ENCODE measurements around the gene CD1C. TPM values are rescaled to one million over a fixed set of nuclear protein-coding genes. Genes with fewer than 3 reads are reported as not detected.

Gene CD1C
- total and polyA plus RNA-seq, 2 donors (not counting 3 experiments of a cell fraction or from before 2014, with no cell fraction given): not detected

DNA sequence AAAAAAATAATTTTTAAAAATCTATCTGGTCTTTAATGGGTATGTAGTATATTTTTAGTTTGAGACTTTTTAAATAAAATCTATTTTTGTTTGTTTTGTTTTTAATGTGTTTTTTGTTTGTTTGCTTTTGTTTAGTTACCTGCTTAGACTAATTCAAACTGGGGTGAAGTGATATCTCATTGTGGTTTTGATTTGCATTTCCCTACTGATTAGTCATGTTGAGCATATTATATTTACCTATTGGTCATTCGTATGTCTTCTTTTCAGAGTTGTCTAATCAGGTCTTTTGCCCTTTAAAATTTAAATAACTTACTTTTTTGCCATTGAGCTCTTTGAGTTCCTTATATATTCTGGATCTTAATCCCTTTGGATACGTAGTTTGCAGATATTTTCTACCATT is 21.3 kb downstream of the CD1C start:
- Histone ChIP-seq H2AFZ (ENCODE audit: low read depth, low read length) (no peak overlapping the region), H3K36me3 (ENCODE audit: control insufficient read depth in 2 of 2, extremely low read depth in 1 of 2, insufficient read depth in 2 of 2, low read length in 2 of 2) (no peaks in the 10 kb centered on the region), H3K4me2 (ENCODE audit: insufficient read depth, low read length) (no peak overlapping the region), H4K20me1 (replicated peaks; ENCODE audit: control insufficient read depth, extremely low read depth, insufficient read depth, low read length) (no peaks in the 10 kb centered on the region), H3K79me2 (ENCODE audit: control insufficient read depth, insufficient read depth, low read length) (no peaks in the 10 kb centered on the region), H3K4me1 (ENCODE audit: control insufficient read depth, extremely low read depth, insufficient read depth, low read length) (no peaks in the 10 kb centered on the region), H3K27me3 (ENCODE audit: control insufficient read depth in 2 of 2, insufficient read depth in 2 of 2, low read length in 2 of 2) (no peaks in the 10 kb centered on the region), H3K27ac (ENCODE audit: insufficient read depth, low read depth, low read length) (no peak overlapping the region), H3K9ac (replicated peaks; ENCODE audit: extremely low read depth, insufficient read depth, low read length) (no peak overlapping the region), H3K9me1 (replicated peaks; ENCODE audit: control insufficient read depth, extremely low read depth, insufficient read depth, low read length) (no peaks in the 10 kb centered on the region), H3K9me3 (replicated peaks; ENCODE audit: control insufficient read depth, insufficient read depth, low read length) (no peaks in the 10 kb centered on the region), H3K4me3 (replicated peaks in 1 of 3; ENCODE audit: insufficient read depth in 1 of 3, low read depth in 1 of 3, low read length in 3 of 3) (no peak overlapping the region)
- TF ChIP-seq FOS (IDR thresholded peaks at IDR 0.05; ENCODE audit: borderline replicate concordance, insufficient read depth, low read length): no peak
- no peak for TF ChIP-seq CTCF (IDR thresholded peaks at IDR 0.05; ENCODE audit: extremely low read depth in 1 of 2, insufficient read depth in 1 of 2, low read depth in 1 of 2, low read length in 2 of 2)
- no peak for TF ChIP-seq JUN (IDR thresholded peaks at IDR 0.05; ENCODE audit: borderline replicate concordance, insufficient read depth, insufficient read length, low read depth)
- no peak for TF ChIP-seq POLR2AphosphoS5 (IDR thresholded peaks at IDR 0.05; ENCODE audit: insufficient read depth, low read depth, low read length)
- no peak for TF ChIP-seq POLR2A (IDR thresholded peaks at IDR 0.05; ENCODE audit: low read depth, low read length)
- no peak for TF ChIP-seq EZH2 (IDR thresholded peaks at IDR 0.05; ENCODE audit: borderline replicate concordance, low read depth, low read length, severe bottlenecking)
- TF ChIP-seq MAX (IDR thresholded peaks at IDR 0.05; ENCODE audit: insufficient read depth, insufficient read length): no peak
- no peak for TF ChIP-seq GATA2 (IDR thresholded peaks at IDR 0.05; ENCODE audit: insufficient read depth, insufficient read length, low read depth, low read length)
- no peak for TF ChIP-seq MYC (IDR thresholded peaks at IDR 0.05; ENCODE audit: low read depth, low read length)
- no TSS peak for BruUV-seq (replicated peaks)
- FAIRE-seq (no peak), DNase-seq (ENCODE audit: low read depth, low spot score) (no peak)
- ChIA-PET POLR2A (no interaction called here), CTCF (no interaction called here)
- dilution Hi-C loops (cut with MboI; ENCODE audit: extremely low pct_ligation_motif_present, low sequenced_read_pairs) (no loop called here), intact Hi-C loops (cut with micrococcal nuclease) (no loop called here)
